Measurements from ENCODE around the gene MAML2.

DNA sequence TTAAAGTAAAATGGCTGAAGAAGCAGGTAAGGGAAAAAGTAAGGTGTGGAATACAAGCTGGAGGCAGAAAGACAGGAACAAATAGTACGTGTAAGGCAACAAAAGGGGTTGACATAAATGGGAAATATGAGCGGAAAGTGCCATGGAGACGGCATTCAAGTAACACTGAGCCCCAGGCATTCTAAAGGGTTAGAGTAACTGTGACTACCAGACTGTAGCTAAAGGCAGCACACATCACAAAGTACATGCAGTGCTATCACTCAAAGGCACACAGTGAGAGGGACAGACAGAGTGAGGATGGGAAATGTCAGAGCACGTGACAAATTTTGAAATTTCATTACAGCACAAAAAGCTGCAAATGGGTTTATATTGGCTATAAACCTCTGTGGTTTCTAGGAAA, 13.9 kb upstream of the MAML2 start:
- no peak for TF ChIP-seq POLR2A (IDR thresholded peaks at IDR 0.05)
- TF ChIP-seq, protein P1, sequence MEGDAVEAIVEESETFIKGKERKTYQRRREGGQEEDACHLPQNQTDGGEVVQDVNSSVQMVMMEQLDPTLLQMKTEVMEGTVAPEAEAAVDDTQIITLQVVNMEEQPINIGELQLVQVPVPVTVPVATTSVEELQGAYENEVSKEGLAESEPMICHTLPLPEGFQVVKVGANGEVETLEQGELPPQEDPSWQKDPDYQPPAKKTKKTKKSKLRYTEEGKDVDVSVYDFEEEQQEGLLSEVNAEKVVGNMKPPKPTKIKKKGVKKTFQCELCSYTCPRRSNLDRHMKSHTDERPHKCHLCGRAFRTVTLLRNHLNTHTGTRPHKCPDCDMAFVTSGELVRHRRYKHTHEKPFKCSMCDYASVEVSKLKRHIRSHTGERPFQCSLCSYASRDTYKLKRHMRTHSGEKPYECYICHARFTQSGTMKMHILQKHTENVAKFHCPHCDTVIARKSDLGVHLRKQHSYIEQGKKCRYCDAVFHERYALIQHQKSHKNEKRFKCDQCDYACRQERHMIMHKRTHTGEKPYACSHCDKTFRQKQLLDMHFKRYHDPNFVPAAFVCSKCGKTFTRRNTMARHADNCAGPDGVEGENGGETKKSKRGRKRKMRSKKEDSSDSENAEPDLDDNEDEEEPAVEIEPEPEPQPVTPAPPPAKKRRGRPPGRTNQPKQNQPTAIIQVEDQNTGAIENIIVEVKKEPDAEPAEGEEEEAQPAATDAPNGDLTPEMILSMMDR (IDR thresholded peaks at IDR 0.05): no peak
